CD14-positive monocyte (primary cell): ENCODE results near the gene BFSP2. TPM values are rescaled to one million over a fixed set of nuclear protein-coding genes. Genes with fewer than 3 reads are reported as not detected.

Source experiments
- DNase-seq, 3 donors: peaks; one replicate each; pipeline ENCODE4 v3.0.0-alpha.2; 2011 to 2022
- H2AFZ ChIP-seq: 2 replicates; pipeline ENCODE4 v1.6.0; 2012; ENCODE audit warnings: mild to moderate bottlenecking, low read depth, low read length, inconsistent platforms; ENCODE audit not compliant: insufficient read depth, poor library complexity, severe bottlenecking
- H3K27ac ChIP-seq, 2 donors: 1 replicate in 1 of 2; 2 replicates in 1 of 2; pipeline ENCODE4 v1.5.1; 2012 to 2013; ENCODE audit warnings: low read length in 2 of 2, control low read depth in 1 of 2, inconsistent platforms in 1 of 2, low read depth in 1 of 2, mild to moderate bottlenecking in 1 of 2
- H3K27me3 ChIP-seq, 2 donors: one replicate each; pipeline versions ENCODE4 v1.6.0 to v1.6.1; 2011 to 2013; ENCODE audit warnings: low read length in 2 of 2; ENCODE audit not compliant: control insufficient read depth in 2 of 2, insufficient read depth in 2 of 2
- H3K36me3 ChIP-seq, 2 donors: replicated peaks in 1 of 2; 1 replicate in 1 of 2; 2 replicates in 1 of 2; pipeline versions ENCODE4 v1.5.1 to v1.6.1; 2012 to 2013; ENCODE audit warnings: low read length in 2 of 2, control low read depth in 1 of 2, inconsistent platforms in 1 of 2, mild to moderate bottlenecking in 1 of 2; ENCODE audit not compliant: insufficient read depth in 2 of 2, control insufficient read depth in 1 of 2
- H3K4me1 ChIP-seq, 2 donors: 1 replicate in 1 of 2; 2 replicates in 1 of 2; pipeline versions ENCODE4 v1.5.1 to v1.6.1; 2012 to 2013; ENCODE audit warnings: low read length in 2 of 2, control low read depth in 1 of 2, inconsistent platforms in 1 of 2, mild to moderate bottlenecking in 1 of 2, moderate library complexity in 1 of 2; ENCODE audit not compliant: insufficient read depth in 2 of 2, control insufficient read depth in 1 of 2
- H3K4me2 ChIP-seq: replicated peaks from 2 replicates; pipeline ENCODE3; 2012; ENCODE audit warnings: low read length, moderate library complexity, mild to moderate bottlenecking; ENCODE audit not compliant: poor library complexity, severe bottlenecking; ENCODE audit errors: extremely low read depth
- H3K4me3 ChIP-seq, 3 experiments: fragments of 200-600 bp in 1 of 3; sonication (generic) in 1 of 3; replicated peaks in 1 of 3; 1 replicate in 2 of 3; 2 replicates in 1 of 3; pipeline ENCODE4 v1.5.1; 2011 to 2013; ENCODE audit warnings: low read length in 3 of 3, mild to moderate bottlenecking in 3 of 3, control low read depth in 2 of 3, low read depth in 2 of 3, inconsistent platforms in 1 of 3, moderate library complexity in 1 of 3
- H3K79me2 ChIP-seq: 2 replicates; pipeline ENCODE4 v1.6.0; 2012; ENCODE audit warnings: mild to moderate bottlenecking, control low read depth, inconsistent platforms, low read length, moderate library complexity; ENCODE audit not compliant: insufficient read depth
- H3K9ac ChIP-seq: 2 replicates; pipeline ENCODE4 v1.6.0; 2017; ENCODE audit warnings: low read length, mild to moderate bottlenecking; ENCODE audit not compliant: insufficient read depth, poor library complexity, severe bottlenecking
- H3K9me3 ChIP-seq, 2 donors: replicated peaks in 1 of 2; 1 replicate in 1 of 2; 2 replicates in 1 of 2; pipeline versions ENCODE4 v1.5.1 to v1.6.1; 2012 to 2013; ENCODE audit warnings: low read length in 2 of 2, control low read depth in 1 of 2; ENCODE audit not compliant: control insufficient read depth in 1 of 2, insufficient read depth in 1 of 2
- H4K20me1 ChIP-seq: 2 replicates; pipeline ENCODE4 v1.6.0; 2012; ENCODE audit warnings: mild to moderate bottlenecking, low read length, control low read depth, moderate library complexity; ENCODE audit not compliant: insufficient read depth
- H3K27ac Mint-ChIP-seq, 7 donors: one replicate each; pipeline ENCODE4 v1.8.0; 2020; ENCODE audit warnings: mild to moderate bottlenecking in 7 of 7, mixed read lengths in 7 of 7, moderate library complexity in 6 of 7, inconsistent platforms in 2 of 7
- H3K27me3 Mint-ChIP-seq, 3 donors: one replicate each; pipeline ENCODE4 v1.8.0; 2021 to 2022; ENCODE audit warnings: low read depth in 3 of 3, mild to moderate bottlenecking in 3 of 3, mixed read lengths in 3 of 3, moderate library complexity in 3 of 3, inconsistent platforms in 1 of 3
- H3K36me3 Mint-ChIP-seq, 2 donors: one replicate each; pipeline ENCODE4 v1.8.0; 2020; ENCODE audit warnings: mixed read lengths in 2 of 2, inconsistent platforms in 1 of 2, mild to moderate bottlenecking in 1 of 2
- H3K4me1 Mint-ChIP-seq: one replicate; pipeline ENCODE4 v1.8.0; 2020; ENCODE audit warnings: mild to moderate bottlenecking, mixed read lengths
- H3K4me3 Mint-ChIP-seq, 2 donors: one replicate each; pipeline ENCODE4 v1.8.0; 2020; ENCODE audit warnings: mild to moderate bottlenecking in 2 of 2, mixed read lengths in 2 of 2, moderate library complexity in 1 of 2
- H3K9me3 Mint-ChIP-seq, 7 donors: one replicate each; pipeline ENCODE4 v1.8.0; 2020 to 2022; ENCODE audit warnings: mixed read lengths in 7 of 7, mild to moderate bottlenecking in 6 of 7, moderate library complexity in 6 of 7, inconsistent platforms in 2 of 7
- CTCF ChIP-seq: fragments of 200-600 bp; IDR thresholded peaks from one replicate; pipeline ENCODE4 v1.8.0; 2022; ENCODE audit warnings: antibody characterized with exemption, mild to moderate bottlenecking
- WGBS: methylation state at CpG from one replicate; pipeline ENCODE4 v1.1.5; 2013; ENCODE audit warnings: missing lambda C conversion rate; ENCODE audit not compliant: insufficient coverage; 5-methylcytosine and 5-hydroxymethylcytosine counted together
- intact Hi-C, 2 donors: fragments of 100-400 bp; cut with micrococcal nuclease; formaldehyde crosslinking; loops; one replicate each; pipeline versions ENCODE4 v1.15.0 to v1.15.1; 2023
- polyA plus RNA-seq, 3 donors: library from polyadenylated mRNA; depleted of rRNA in 1 of 3; unstranded in 2 of 3; stranded (reverse) in 1 of 3; fragments of 300-500 nt in 2 of 3; fragments of >200 nt in 1 of 3; fragmentation: Illumina TruSeq in 2 of 3; gene quantifications; 1 replicate in 2 of 3; 2 replicates in 1 of 3; pipeline ENCODE4 v1.2.3, GENCODE V29; 2012 to 2021

BFSP2 gene
- polyA plus RNA-seq, 3 donors = not detected

GRCh38 chr3:133474251-133474801 is 74.5 kb downstream of the BFSP2 start:
- Mint-ChIP-seq H3K9me3 (peaks cover 0 to 2% (median 0%) of the 10 kb centered on the region in 7 donors), H3K27me3 (peaks cover 0 to 2% (median 0%) of the 10 kb centered on the region in 3 donors), H3K36me3 (no peaks in the 10 kb centered on the region), H3K27ac (no peak overlapping the region), H3K4me1 (peaks cover 11% of the 10 kb centered on the region), H3K4me3 (no peak overlapping the region)
- H3K4me1 ChIP-seq = peaks cover 0 to 6% of the 10 kb centered on the region in 2 donors
- no peak overlapping the region for H3K4me3 ChIP-seq
- no peaks in the 10 kb centered on the region for H3K79me2 ChIP-seq
- no peaks in the 10 kb centered on the region for H3K27me3 ChIP-seq
- H4K20me1 ChIP-seq = no peaks in the 10 kb centered on the region
- 94% methylated on average over 3 of the region's 8 CpGs for WGBS
- no peak overlapping the region for H3K27ac ChIP-seq
- no peaks in the 10 kb centered on the region for H3K9me3 ChIP-seq
- H3K4me2 ChIP-seq = no peak overlapping the region
- H3K36me3 ChIP-seq = no peaks in the 10 kb centered on the region
- DNase-seq = no peak
- no peak overlapping the region for H2AFZ ChIP-seq
- intact Hi-C loops = no loop called here
- no peak overlapping the region for H3K9ac ChIP-seq
- no peak for TF ChIP-seq CTCF

- Mint-ChIP-seq H3K9me3 (peaks cover 0 to 2% (median 0%) of the 10 kb centered on the region in 7 donors), H3K27ac (peak overlapping the region in 2 of 7 donors; percentile 58 to 72), H3K4me1 (peaks cover 11% of the 10 kb centered on the region)
Measured at GRCh38 chr3:133474817-133475216, 75.0 kb downstream of the BFSP2 start.

More at GRCh38 chr3:133474817-133475216, 75.0 kb downstream of the BFSP2 start:
- Histone ChIP-seq H3K36me3 (no peaks in the 10 kb centered on the region), H3K4me1 (peaks cover 0 to 6% of the 10 kb centered on the region in 2 donors), H2AFZ (no peak overlapping the region), H3K4me3 (no peak overlapping the region), H3K79me2 (no peaks in the 10 kb centered on the region), H3K9me3 (no peaks in the 10 kb centered on the region), H3K27ac (no peak overlapping the region), H3K9ac (no peak overlapping the region), H4K20me1 (no peaks in the 10 kb centered on the region), H3K4me2 (no peak overlapping the region), H3K27me3 (no peaks in the 10 kb centered on the region)
- H3K4me3 Mint-ChIP-seq = no peak overlapping the region
- TF ChIP-seq CTCF = no peak
- H3K36me3 Mint-ChIP-seq = no peaks in the 10 kb centered on the region
- intact Hi-C loops = no loop called here
- 100% methylated on average over 2 of the region's 4 CpGs for WGBS
- DNase-seq = peak; percentile 18 to 32 (median 25)
- H3K27me3 Mint-ChIP-seq = peaks cover 0 to 2% (median 0%) of the 10 kb centered on the region in 3 donors
